B cell (primary cell): ENCODE results near the gene LCN12.

Experiments used
- CTCF ChIP-seq: fragments of 200-600 bp; IDR thresholded peaks from one replicate; pipeline ENCODE4 v1.8.0; 2022; ENCODE audit warnings: antibody characterized with exemption, mild to moderate bottlenecking
- EZH2 ChIP-seq: IDR thresholded peaks from 2 replicates; pipeline ENCODE4 v1.6.1; 2012; ENCODE audit warnings: borderline replicate concordance, low read depth, mild to moderate bottlenecking, moderate library complexity, low read length; ENCODE audit not compliant: insufficient read depth, poor library complexity, severe bottlenecking

GRCh38 chr9:136969774-136970173, 17.7 kb downstream of the LCN12 start:
- TF ChIP-seq EZH2: no peak
- no peak for TF ChIP-seq CTCF
